ENCODE results near the gene MCOLN1.

- TF ChIP-seq CTCF (optimal IDR thresholded peaks at IDR 0.05 in 1 of 3, IDR thresholded peaks at IDR 0.05 in 1 of 3, conservative IDR thresholded peaks at IDR 0.05 in 1 of 3; ENCODE audit: extremely low read depth in 1 of 3, insufficient read depth in 2 of 3, low read length in 3 of 3): no peak
- TF ChIP-seq EZH2 (IDR thresholded peaks at IDR 0.05; ENCODE audit: low read length): no peak
Measured at GRCh38 chr19:7524992-7525739, 2.7 kb downstream of the MCOLN1 start.

All from keratinocyte (primary cell).